ENCODE data around the gene PDK2. TPM values are rescaled to one million over a fixed set of nuclear protein-coding genes. Genes with fewer than 3 reads are reported as not detected.

The PDK2 gene
- total and polyA plus RNA-seq, 9 of the 15 experiments (the other 6 are each of a cell fraction or from before 2014, with no cell fraction given), result 0.03 to 2.5 (median 1.4) TPM

DNA sequence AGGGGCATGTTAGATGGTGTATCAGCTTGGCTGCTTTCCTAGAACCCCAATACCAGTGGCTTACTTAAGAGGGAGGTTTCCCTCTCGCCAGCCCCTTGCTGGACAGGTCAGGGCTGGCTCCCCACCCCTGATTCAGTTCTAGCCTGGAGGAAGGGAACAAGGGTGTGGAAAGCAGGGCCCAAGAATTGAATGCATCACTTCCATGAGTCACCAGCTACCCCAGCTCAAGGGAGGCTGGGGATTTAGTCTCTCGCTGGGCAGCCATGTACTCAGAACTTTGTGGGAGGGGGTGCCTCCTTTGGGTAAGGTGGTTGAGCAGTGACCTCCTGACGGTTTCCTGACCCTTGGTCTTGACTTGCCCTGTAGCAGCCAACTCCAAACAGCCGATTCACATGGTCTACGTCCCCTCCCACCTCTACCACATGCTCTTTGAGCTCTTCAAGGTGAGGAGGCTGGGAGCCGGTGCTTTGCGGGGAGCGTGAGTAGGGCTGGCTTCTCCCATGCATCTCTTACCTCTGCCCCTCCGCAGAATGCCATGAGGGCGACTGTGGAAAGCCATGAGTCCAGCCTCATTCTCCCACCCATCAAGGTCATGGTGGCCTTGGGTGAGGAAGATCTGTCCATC, 12.8 kb downstream of the PDK2 start:
- ChIA-PET POLR2A (interaction anchor here (0.9 kb wide), 1 partner anchor 9 kb away, joined by 3 read pairs; no protein-coding TSS in a partner anchor), CTCF (ENCODE audit: low intra/inter-chr PET ratio) (no interaction called here)
- no peak overlapping the region for H3K27ac ChIP-seq (ENCODE audit: extremely low read depth, low read depth, low read length)
- H3K9me3 ChIP-seq (replicated peaks; ENCODE audit: control insufficient read depth, insufficient read depth, low read depth, low read length), result no peaks in the 10 kb centered on the region
- WGBS (ENCODE audit: insufficient coverage, low coverage, missing lambda C conversion rate), result 24% methylated on average over 10 of the region's 10 CpGs
- peaks cover 0 to 34% of the 10 kb centered on the region in 2 experiments; a peak in 2 of 5 replicates for H3K27me3 ChIP-seq (ENCODE audit: control insufficient read depth in 2 of 2, insufficient read depth in 2 of 2, low read length in 2 of 2)
- in situ Hi-C loops (cut with MboI) (no loop called here), intact Hi-C loops (cut with micrococcal nuclease) (no loop called here)
- H3K4me3 ChIP-seq, result no peak overlapping the region
- ATAC-seq (no peak; the same call in 2 of the 3 replicates), DNase-seq (ENCODE audit: extremely low read depth in 1 of 4, low spot score in 3 of 4) (no peak), FAIRE-seq (peak; percentile 62)
- no peak overlapping the region for H2AFZ ChIP-seq (ENCODE audit: low read depth, low read length)
- H3K79me2 ChIP-seq (ENCODE audit: control insufficient read depth, insufficient read depth, low read length), result no peaks in the 10 kb centered on the region
- peaks cover 8 to 40% of the 10 kb centered on the region in 2 experiments for H3K4me1 ChIP-seq (replicated peaks in 1 of 2; ENCODE audit: control insufficient read depth in 2 of 2, insufficient read depth in 2 of 2, low read length in 2 of 2)
- no peak overlapping the region for H3K4me2 ChIP-seq (ENCODE audit: insufficient read depth, low read length)
- H3K36me3 ChIP-seq (ENCODE audit: control insufficient read depth, insufficient read depth, low read length), result no peaks in the 10 kb centered on the region
- no peaks in the 10 kb centered on the region for H3K9me1 ChIP-seq (ENCODE audit: control insufficient read depth, insufficient read depth, low read length)
- H3K9ac ChIP-seq (ENCODE audit: insufficient read depth in 1 of 2, low read depth in 2 of 2, low read length in 2 of 2), result no peak overlapping the region
- no TSS peak for BruUV-seq (replicated peaks)
- no peaks in the 10 kb centered on the region; the same call in 1 of the 2 replicates for H4K20me1 ChIP-seq (replicated peaks; ENCODE audit: control insufficient read depth, insufficient read depth, low read length)
- TF ChIP-seq ZBTB1 (CRISPR knock-in tag; IDR thresholded peaks at IDR 0.05; ENCODE audit: borderline replicate concordance, low read depth), result no peak
- TF ChIP-seq ZFP30 (CRISPR knock-in tag; IDR thresholded peaks at IDR 0.05; ENCODE audit: borderline replicate concordance), result no peak
- TF ChIP-seq JUND (IDR thresholded peaks at IDR 0.05; ENCODE audit: borderline replicate concordance, low read depth, low read length), result peak; percentile 40; the same call in 1 of the 2 replicates
- no peak for TF ChIP-seq JUND (tag; IDR thresholded peaks at IDR 0.05; ENCODE audit: borderline replicate concordance, low read depth, low read length)
- TF ChIP-seq RAD51 (IDR thresholded peaks at IDR 0.05; ENCODE audit: borderline replicate concordance, low read depth), result no peak
- TF ChIP-seq KHSRP (IDR thresholded peaks at IDR 0.05), result no peak
- no peak for TF ChIP-seq GTF2B (IDR thresholded peaks at IDR 0.05; ENCODE audit: extremely low read depth, insufficient read length)
- no peak for TF ChIP-seq ETV1 (tag; conservative IDR thresholded peaks at IDR 0.05; ENCODE audit: low read depth)
- TF ChIP-seq GATA2 (CRISPR knock-in tag; IDR thresholded peaks at IDR 0.05), result no peak
- TF ChIP-seq SMARCA4 (IDR thresholded peaks at IDR 0.05), result no peak
- no peak for TF ChIP-seq CCNT2 (IDR thresholded peaks at IDR 0.05; ENCODE audit: borderline replicate concordance, extremely low read depth, insufficient read length, low read depth, low read length)
- TF ChIP-seq ZSCAN32 (CRISPR knock-in tag; IDR thresholded peaks at IDR 0.05), result no peak
- peak; percentile 77 for TF ChIP-seq FOSL1 (tag; conservative IDR thresholded peaks at IDR 0.05)
- TF ChIP-seq, protein P1, sequence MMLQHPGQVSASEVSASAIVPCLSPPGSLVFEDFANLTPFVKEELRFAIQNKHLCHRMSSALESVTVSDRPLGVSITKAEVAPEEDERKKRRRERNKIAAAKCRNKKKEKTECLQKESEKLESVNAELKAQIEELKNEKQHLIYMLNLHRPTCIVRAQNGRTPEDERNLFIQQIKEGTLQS (IDR thresholded peaks at IDR 0.05), result peak; percentile 46; the same call in 1 of the 2 replicates
- TF ChIP-seq, protein P1 (CRISPR knock-in tag; conservative IDR thresholded peaks at IDR 0.05), result no peak
- no peak for TF ChIP-seq ZNF507 (tag; conservative IDR thresholded peaks at IDR 0.05)
- TF ChIP-seq, protein P2, sequence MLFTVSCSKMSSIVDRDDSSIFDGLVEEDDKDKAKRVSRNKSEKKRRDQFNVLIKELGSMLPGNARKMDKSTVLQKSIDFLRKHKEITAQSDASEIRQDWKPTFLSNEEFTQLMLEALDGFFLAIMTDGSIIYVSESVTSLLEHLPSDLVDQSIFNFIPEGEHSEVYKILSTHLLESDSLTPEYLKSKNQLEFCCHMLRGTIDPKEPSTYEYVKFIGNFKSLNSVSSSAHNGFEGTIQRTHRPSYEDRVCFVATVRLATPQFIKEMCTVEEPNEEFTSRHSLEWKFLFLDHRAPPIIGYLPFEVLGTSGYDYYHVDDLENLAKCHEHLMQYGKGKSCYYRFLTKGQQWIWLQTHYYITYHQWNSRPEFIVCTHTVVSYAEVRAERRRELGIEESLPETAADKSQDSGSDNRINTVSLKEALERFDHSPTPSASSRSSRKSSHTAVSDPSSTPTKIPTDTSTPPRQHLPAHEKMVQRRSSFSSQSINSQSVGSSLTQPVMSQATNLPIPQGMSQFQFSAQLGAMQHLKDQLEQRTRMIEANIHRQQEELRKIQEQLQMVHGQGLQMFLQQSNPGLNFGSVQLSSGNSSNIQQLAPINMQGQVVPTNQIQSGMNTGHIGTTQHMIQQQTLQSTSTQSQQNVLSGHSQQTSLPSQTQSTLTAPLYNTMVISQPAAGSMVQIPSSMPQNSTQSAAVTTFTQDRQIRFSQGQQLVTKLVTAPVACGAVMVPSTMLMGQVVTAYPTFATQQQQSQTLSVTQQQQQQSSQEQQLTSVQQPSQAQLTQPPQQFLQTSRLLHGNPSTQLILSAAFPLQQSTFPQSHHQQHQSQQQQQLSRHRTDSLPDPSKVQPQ (CRISPR knock-in tag; IDR thresholded peaks at IDR 0.05; ENCODE audit: borderline replicate concordance), result no peak
- no peak for TF ChIP-seq BRCA1 (IDR thresholded peaks at IDR 0.05)
- TF ChIP-seq BRCA1 (CRISPR knock-in tag; IDR thresholded peaks at IDR 0.05), result no peak
- no peak for TF ChIP-seq ZC3H11A (IDR thresholded peaks at IDR 0.05; ENCODE audit: low read depth, low read length)

All from K562 (cell line).